GM19043 (cell line): ENCODE data around the gene SIGLEC6.

Experiments
- ATAC-seq: cut with Tn5 transposase; IDR thresholded peaks from one replicate; pipeline ENCODE4 v1.9.1; 2021; ENCODE audit warnings: low read depth; ENCODE audit not compliant: unreplicated experiment

SIGLEC6 gene

DNA sequence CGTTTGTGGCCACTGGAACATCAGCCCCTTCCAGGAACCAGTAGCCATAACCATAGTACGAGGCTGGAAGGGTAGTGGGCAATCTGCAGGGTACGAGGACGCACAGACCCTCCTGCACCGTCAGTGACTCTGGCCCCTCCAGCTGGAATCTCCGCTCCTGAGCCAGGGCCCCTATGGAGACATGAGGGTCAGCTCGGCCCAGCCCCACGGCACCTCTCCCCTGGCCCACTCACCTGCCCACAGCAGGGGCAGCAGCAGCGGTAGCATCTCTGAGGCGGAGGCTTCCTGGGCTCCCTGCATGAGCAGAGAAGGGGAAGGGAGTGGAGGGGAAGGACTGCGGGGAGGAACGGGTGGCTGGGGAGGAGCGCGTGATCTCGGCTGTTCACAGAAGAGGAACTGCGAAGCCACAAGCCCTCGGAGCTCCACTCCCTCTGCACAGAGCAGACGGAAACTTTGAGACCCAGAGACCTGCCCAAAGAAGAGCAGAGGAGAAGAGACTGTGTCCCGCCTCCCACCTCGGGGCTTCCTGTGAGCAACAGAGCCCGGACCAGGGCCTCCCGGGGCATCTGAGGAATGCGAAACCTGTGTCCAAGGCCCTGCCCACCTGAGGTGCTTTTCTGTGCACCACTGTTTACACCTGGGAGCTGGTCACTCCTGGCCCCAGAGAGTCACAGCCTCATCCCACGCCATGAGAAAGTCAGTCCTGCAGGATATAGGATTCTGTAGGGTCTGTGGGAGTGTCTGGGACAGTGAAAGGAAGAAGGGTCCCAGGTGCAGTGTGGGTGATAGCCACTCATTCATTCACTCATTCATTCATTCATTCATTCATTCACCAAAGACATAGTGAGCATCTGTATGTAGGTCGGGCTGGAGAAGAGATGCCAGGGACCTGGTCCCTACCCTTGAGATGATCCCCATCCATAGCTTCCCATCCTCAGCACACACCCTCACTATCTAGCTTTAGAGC lies at the start of gene SIGLEC6:
Gene SIGLEC6, minus strand, starts transcription at position 322 of the 967 bp plus-strand sequence. Its CDS starts 22 bp downstream, at position 300.
- peak; percentile 79 for ATAC-seq

DNA sequence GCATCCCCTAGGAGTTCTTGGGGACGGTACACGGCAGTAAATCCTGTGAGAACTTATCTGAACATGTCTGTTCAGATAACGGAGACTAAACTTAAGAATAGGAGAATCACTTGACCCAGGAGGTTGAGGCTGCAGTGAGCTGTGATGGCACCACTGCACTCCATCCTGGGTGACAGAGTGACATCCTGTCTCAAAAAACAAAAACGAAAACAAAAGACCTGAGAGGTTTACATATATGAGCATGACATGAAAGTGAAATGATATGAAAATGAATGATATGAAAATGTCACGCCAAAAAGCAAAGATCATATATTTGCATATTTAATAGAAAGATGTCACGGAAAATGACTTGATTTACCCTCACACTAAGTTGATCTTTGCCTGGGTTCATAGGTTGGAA lies 45.4 kb upstream of the SIGLEC6 start:
- ATAC-seq, result no peak

DNA sequence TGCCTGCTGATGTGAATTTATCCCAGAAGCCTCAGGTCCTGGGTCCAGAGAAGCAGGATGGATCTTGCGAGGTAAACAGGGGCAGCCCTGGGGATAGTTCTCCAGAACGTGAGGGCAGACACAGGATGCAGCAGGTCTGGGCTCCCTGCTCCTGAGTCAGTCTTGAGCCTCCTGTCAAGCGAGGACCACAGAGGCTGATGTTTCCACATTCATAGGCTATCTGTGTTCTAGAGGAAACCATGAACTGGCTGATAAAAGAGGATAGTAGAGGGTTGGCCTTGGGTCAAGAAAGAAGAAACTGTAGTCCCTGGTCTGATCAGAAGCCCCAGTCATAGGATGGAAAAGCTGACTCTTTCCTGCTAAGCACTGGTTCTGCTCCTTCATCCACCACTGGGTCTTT lies 41.9 kb upstream of the SIGLEC6 start:
- ATAC-seq, result no peak

DNA sequence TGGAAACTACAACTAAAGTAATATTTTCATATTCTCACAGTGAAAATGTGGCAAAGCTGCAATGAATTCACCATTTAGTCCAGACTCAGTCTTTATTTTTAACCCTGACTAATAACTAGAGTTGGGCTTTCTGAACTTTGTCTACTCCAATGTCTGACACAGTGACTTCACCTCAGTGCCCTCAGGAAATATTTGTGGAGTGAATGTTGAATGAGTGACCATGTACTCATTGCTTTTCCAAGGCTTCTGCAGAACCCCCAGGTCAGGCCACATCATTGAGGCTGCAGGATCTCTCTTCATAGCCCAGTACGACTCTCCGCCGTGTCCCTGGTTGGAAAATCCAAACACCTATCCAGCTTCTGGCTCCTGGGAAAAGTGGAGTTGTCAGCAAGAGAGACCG lies 41.4 kb upstream of the SIGLEC6 start:
- ATAC-seq, result no peak

DNA sequence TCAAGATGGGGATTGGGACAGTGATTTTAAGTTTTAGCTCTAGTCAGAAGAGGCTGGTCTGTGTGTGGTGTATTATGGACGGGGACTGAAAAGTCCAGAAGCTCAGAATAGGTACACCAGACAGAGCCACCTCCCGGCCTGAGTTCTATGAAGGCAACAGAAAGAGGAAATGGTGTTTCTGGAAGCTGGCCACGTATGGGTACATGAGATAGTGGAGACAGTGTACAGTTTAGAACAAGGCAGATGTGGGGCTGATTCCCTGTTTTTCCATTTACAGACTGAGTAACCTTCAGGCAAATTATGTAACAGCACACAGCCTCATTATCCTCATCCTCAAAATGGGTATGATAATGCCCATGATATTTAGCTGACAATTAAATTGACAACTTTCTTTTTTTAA lies 40.9 kb upstream of the SIGLEC6 start:
- ATAC-seq, result no peak

DNA sequence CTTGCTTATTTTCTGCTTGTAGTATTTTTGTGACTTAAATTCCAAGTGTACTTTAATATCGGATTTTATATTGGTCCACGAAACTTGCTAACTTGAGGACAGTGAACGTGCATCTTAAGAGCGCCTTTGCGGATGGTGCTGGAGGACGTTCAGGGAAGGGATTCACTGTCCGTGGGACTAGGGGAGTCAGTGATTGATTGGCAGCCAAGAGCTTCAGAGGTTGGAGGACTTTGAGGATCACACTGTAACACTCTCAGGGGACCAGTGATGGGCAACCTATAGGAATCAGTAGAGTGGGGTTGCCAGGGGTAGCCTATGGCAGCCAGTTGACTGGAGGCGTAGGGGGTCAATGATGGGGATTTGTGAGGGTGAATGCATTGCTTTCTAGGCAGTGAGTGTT lies 40.1 kb upstream of the SIGLEC6 start:
- ATAC-seq, result no peak

DNA sequence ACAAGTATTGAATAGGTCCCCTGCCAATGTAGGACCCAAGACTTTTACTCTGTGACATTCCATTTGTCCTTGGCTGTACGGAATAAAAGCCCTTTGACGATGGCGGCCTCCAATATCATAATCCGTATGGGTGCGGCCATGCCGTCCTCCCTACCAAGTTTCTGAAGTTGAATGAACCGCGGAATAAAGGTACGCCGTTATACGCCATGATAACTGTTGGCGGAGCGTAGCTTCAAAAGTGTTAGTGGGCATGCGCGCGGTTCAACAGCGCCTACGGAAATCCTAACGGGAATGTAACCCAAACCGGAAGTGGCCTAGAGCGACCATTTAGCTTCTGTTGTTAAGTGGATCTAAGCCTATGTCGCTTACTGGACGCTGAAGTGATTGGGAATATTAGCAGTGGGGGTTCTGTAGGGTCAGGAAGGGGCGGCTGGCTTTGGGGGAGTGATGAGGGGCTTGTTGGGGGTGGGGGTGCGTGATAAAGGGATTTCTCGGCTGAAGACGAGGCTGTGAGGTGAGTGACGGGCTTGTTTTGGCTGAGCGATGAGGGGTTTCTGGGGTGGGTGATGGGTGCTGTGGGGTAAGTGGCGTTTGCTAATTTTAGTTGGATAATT lies 39.6 kb upstream of the SIGLEC6 start, which contains the start of gene ZNF175:
Gene ZNF175, plus strand, starts transcription at position 322 of the 614 bp plus-strand sequence. CDS start 2,047 bp downstream, outside the sequence.
- ATAC-seq, result peak; percentile 64

DNA sequence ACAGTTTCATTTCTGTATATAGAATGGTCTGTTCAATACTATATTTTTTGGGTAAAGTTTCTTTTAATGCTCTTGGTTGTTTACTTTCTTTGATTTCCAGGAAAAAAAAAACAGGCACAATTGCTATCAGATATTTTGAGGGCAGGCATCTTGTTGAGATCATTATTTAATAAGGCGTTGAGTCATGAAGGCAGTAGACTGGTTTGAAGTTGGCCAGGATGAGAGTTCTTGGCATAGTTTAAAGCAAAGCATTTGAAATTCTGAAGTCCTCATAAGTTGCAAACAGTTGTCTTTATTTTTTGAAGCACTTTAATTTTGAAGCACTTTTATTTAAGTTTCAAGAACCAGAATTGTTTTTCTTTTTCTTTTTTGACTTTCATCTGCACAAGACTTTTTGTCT lies 37.0 kb upstream of the SIGLEC6 start:
- no peak for ATAC-seq

DNA sequence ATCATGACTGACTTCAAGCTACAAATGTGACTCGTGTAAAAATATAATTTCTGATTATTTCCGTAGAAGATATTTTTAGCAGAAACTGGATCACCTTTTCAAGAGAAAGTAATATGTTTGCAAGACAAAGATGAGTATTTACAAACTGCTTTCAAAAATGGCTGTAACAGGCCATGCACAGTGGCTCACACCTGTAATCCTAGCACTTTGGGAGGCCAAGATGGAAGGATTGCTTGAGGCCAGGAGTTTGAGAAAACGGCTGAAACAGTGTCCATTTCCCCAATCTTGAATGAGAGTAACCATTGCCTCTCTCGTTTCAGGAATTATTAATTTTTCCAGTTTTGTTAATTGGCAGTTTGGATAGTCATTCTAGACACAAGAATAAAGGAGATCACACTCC lies 36.1 kb upstream of the SIGLEC6 start:
- no peak for ATAC-seq

DNA sequence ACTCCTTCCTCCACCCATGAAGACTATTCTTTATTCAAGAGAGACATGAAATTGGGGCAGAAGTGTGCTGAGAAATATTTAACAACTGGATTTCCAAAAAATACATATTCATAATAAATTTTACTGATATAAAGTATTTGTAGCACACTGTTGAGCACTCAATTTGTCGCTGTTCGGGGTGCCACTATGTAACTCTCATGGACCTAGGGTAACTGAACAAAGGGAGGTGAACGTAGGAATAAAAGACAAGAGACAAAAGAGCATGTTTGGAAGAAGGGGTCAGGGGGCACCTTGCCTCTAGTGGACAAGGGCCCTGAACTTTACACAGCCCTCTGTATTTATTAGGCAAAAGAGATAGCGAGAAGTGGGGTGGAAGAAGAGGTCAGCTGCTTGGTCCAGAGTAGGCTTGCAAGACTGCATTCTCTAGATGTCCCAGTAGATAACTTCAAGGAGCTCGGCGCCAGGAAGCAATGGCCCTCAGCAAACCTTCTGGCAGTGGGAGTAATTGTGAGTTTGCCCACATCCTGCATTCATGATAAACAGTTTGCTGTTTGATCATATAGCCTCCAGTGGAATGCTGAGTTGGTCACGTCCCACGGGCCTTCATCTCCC lies 35.1 kb upstream of the SIGLEC6 start:
- no peak for ATAC-seq

DNA sequence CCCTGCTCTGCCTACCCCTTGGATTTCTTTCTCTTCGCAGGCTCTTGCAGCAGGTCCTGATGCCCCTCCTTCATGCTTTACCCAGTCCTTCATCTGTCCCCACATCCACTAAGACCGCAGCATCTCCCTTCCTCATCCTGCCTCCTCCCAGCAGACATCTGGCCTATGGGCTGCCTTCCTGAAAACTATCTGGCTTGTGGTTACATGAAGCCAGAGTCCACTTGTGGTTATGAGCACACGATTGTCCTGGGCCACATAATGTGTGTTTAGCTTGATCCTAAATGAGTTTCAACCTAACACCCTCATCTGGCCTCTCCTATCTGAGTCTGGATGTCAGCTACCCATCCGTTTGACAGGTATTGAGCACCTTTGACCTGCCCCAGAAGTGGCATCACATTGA lies 34.1 kb upstream of the SIGLEC6 start:
- no peak for ATAC-seq

DNA sequence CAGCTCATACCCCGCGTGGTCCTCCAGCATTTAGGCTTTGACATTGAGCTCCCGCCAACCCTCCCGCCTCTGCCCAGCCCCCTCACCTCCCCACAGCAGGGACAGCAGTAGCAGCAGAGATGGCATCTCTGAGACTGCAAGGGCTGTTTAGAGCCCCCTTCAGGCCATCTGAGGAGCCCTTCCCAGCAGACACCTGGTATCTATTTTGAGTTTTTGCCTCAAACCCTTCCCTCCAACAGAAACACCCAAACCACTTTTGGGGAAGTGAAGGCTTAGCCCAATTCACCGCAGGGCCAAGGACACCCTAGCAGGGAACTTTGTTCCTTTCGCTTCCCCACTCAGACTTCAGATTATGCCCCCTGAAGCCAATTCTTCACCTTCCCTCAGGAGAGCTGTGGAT lies 33.3 kb upstream of the SIGLEC6 start:
- no peak for ATAC-seq

DNA sequence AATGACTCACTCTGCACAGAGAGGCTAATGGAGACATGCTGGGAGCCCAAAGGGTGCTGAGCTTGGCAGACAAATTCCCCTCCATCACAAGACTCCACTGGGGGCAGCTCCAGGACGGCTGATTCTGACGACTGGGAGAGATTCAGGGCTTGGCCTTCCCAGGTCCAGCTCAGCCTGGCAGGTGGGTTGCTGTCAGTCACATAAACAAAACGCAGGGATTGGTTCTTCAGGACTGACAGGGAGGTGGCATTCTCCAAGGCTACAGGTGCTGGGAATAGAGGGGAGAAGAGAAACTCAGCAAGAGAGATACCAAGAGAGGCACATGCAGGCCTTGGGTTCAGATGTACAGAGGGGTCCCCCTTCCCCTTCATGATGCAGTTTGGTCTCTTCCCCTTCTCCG lies 28.9 kb upstream of the SIGLEC6 start:
- ATAC-seq, result no peak

DNA sequence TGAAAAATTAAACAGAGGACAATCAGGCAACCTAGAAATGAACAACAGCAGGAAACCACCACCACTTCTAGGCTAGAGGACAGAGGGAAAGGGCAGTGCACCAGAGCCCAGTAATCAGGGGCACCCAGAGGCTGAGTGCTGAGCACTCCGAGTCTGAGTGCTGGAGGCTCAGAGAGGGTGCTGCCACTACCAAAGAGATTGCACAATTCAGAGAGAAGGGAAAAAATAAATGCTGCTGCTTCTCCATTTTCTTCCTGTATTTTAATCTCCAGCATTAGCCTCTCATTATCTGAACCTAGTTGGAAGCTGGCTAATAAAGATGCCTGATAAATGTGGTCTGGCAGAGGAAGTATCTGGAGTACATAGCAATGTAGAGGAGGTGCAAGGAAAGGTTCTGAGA lies 27.8 kb upstream of the SIGLEC6 start:
- ATAC-seq, result no peak

DNA sequence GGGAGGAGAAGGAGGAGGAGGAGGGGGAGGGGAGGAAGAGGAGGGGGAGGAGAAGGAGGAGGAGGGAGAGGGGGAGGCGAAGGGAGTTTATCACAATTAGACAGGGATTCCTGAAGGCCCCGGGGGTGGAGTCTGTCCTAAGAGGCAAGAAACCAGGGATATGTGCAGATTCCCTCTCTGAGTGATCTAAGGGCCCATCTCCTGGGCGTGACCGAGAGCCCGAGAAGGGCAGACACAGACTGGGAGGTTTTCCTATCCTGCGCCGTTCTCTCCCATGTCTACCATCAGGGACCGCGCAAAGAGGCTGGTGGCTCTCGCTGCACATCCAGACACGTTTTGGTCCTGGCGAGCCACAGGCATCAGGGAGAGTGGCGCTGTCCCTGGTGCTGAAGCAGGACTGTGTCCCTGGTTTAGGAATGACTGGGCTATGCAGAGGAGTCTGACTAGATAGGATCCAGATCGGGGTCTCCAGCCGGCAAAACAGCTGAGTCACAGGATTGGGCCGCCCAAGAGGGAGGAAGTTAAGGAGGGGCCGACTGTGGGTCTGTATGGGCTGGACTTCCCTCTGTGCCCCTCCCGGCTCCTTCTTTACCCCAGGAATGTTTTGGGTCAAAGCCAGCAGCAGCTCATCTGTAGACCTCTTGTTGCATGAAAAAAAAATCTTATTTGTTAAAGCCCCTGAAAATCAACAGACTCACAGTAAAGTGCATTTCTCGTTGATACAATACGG lies 21.7 kb upstream of the SIGLEC6 start:
- ATAC-seq, result no peak

DNA sequence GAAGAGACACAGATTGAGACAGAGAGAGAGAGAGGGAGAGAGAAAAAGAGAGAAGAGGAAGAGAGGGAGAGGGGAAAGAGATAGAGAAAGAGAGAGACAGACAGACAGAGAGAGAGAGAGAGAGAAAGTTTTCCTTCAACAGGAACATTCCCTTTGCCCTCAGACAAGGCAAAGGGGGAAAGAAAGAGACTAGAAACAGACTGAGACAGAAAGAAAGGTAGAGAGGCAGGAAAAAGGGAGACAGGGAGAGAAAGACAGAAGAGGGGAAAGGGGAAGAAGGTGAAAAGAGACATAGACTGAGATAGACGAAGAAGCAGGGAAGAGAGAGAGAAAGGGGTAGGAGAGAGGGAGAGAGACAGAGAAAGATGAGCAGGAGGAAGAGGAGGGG lies 21.1 kb upstream of the SIGLEC6 start:
- ATAC-seq, result no peak

DNA sequence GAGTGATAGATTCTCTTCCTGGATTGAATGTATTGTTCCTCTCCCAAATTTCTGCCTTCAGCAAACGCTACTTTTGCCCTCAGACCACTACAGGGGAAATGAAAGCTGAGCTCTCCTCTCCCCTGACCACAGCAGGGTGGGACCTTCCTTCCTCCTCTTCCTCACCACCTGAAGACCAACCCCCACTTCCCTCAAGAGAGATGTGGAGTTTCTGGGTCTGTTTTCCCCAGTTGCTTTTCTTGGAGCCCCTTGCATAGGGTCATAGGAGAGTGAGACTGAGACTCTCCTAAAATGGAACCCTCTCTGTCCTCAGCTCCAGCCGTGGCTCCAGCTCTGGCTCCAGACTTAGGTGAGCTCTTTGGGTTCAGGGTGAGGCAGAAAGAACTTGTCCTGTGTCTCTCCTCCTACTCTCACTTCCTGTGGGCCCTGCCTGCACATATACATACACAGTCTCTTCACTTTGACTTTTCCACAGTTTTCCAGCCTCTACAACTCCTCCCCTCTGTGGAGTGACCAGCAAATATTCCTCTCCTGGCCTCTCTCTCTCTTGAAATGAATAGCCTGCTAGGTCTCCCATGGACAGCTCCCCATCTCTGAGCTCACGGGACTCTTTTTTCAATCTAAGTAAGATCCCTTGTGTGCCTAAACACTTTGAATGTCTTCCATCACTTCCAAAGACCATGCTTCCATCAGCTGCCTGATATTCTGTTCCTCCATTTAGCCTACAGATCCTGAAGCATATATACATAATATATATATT lies 20.4 kb upstream of the SIGLEC6 start:
- ATAC-seq, result no peak

DNA sequence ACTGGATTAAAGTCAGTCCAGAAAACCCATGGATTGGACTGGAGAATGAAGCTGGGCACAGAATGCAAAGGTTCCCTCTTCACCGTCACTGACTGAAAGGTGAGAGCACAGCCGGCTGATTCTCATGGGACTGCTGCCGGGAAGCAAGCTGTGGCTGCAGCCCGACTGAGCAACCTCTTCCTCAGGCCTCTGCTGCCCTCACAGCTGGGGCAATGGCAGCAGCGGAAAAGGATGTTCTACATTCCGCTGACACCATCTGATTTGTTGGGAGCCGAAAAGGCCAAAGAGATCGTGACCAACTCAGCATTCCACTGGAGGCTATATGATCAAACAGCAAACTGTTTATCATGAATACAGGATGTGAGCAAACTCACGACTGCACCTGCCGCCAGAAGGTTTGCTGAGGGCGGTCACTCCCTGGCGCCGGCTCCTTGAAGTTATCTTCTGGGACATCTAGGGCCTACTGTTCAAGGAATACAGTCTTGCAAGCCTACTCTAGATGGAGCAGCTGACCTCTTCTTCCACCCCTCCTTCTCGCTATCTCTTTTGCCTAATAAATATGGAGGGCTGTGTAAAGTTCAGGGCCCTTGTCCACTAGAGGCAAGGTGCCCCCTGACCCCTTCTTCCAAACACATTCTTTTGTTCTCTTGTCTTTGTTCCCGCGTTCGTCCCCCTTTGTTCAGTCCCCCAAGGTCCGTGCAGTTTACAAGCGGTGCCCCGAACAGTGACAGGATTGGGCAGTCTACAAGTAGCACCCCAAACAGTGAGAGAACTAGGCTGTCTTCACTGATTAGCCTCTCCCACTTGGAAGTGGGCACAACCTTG lies 19.6 kb upstream of the SIGLEC6 start:
- ATAC-seq, result no peak
